Transverse colon (tissue), 4 donors: ENCODE data around the gene CHRNE. TPM values are rescaled to one million over a fixed set of nuclear protein-coding genes. Genes with fewer than 3 reads are reported as not detected.
"Not testable (repeated sequence)": the region's sequence is repeated elsewhere in the genome, so short reads cannot be mapped to it uniquely, and the experiment has no call there.

Source experiments
- DNase-seq: peaks from one replicate; pipeline ENCODE4 v3.0.0-alpha.2; 2019
- H3K27ac ChIP-seq, 4 donors: fragments of 200-600 bp; sonication (generic); 2 replicates each; pipeline ENCODE4 v1.5.1; 2016 to 2018; ENCODE audit warnings: inconsistent platforms in 4 of 4
- H3K27me3 ChIP-seq: fragments of 200-600 bp; sonication (generic); 2 replicates; pipeline ENCODE4 v1.5.1; 2017; ENCODE audit warnings: inconsistent platforms
- H3K36me3 ChIP-seq, 4 donors: fragments of 200-600 bp; sonication (generic); 2 replicates each; pipeline ENCODE4 v1.5.1; 2017 to 2019; ENCODE audit warnings: inconsistent platforms in 4 of 4
- H3K4me1 ChIP-seq, 4 donors: fragments of 200-600 bp; sonication (generic); 2 replicates each; pipeline ENCODE4 v1.5.1; 2017 to 2020; ENCODE audit warnings: inconsistent platforms in 4 of 4
- H3K4me3 ChIP-seq, 4 donors: fragments of 200-600 bp; sonication (generic); 1 replicate in 1 of 4; 2 replicates in 3 of 4; pipeline versions ENCODE4 v1.5.1 to v1.6.1; 2017 to 2019; ENCODE audit warnings: inconsistent platforms in 4 of 4
- H3K9me3 ChIP-seq, 2 donors: fragments of 200-600 bp; sonication (generic); 2 replicates each; pipeline ENCODE4 v1.5.1; 2017 to 2019; ENCODE audit warnings: inconsistent platforms in 2 of 2
- EP300 ChIP-seq: sonication (generic); formaldehyde crosslinking; IDR thresholded peaks from one replicate; pipeline ENCODE4 v1.6.1; 2017; ENCODE audit warnings: antibody characterized with exemption, low read depth
- POLR2A ChIP-seq: fragments of 450-650 bp; IDR thresholded peaks from one replicate; pipeline ENCODE4 v1.6.1; 2016; ENCODE audit warnings: antibody characterized with exemption, mild to moderate bottlenecking, moderate library complexity
- POLR2AphosphoS5 ChIP-seq, 3 donors: sonication (generic); formaldehyde crosslinking; IDR thresholded peaks; one replicate each; pipeline ENCODE4 v1.6.1; 2016; ENCODE audit warnings: antibody characterized with exemption in 3 of 3
- WGBS, 2 donors: methylation state at CpG; one replicate each; pipeline ENCODE4 v1.1.5; 2018; ENCODE audit warnings: low coverage in 1 of 2; 5-methylcytosine and 5-hydroxymethylcytosine counted together
- in situ Hi-C, 4 donors: fragments of 200-750 bp; cut with MboI; loops; one replicate each; pipeline versions ENCODE4 v1.15.0 to v1.15.1; 2017; ENCODE audit warnings: low sequenced_read_pairs in 3 of 4, low pct_ligation_motif_present in 1 of 4, low pct_unique_long_range_greater_than_20kb in 1 of 4
- intact Hi-C: fragments of 100-400 bp; cut with DNase I; formaldehyde crosslinking; loops from one replicate; pipeline ENCODE4 v1.15.1; 2023; ENCODE audit warnings: low total_unique reads
- total RNA-seq, 4 donors: library from RNA; depleted of rRNA; stranded (reverse); fragments of >200 nt; gene quantifications; one replicate each; pipeline ENCODE4 v1.1.0, GENCODE V29; 2016
- TF ChIP-seq, protein P1 (sequence below), 5 experiments: fragments of 200-600 bp in 3 of 5; fragments of 450-650 bp in 2 of 5; sonication (generic) in 3 of 5; IDR thresholded peaks; 1 replicate in 2 of 5; 2 replicates in 3 of 5; pipeline ENCODE4 v1.5.1; 2016 to 2017; ENCODE audit warnings: antibody characterized with exemption in 5 of 5, inconsistent platforms in 3 of 5, mild to moderate bottlenecking in 2 of 5, moderate library complexity in 1 of 5

The CHRNE gene
- total RNA-seq, 4 donors from 2014 or later: 0.32 TPM; not detected in 3

GRCh38 chr17:4921320-4921719, 18.4 kb upstream of the CHRNE start:
- in situ Hi-C loops: loop anchor here in 2 of 4 donors (25.0 kb wide), 1 partner anchor 141 kb away; no protein-coding TSS in a partner anchor
- no peaks in the 10 kb centered on the region for H3K9me3 ChIP-seq
- DNase-seq: no peak

DNA sequence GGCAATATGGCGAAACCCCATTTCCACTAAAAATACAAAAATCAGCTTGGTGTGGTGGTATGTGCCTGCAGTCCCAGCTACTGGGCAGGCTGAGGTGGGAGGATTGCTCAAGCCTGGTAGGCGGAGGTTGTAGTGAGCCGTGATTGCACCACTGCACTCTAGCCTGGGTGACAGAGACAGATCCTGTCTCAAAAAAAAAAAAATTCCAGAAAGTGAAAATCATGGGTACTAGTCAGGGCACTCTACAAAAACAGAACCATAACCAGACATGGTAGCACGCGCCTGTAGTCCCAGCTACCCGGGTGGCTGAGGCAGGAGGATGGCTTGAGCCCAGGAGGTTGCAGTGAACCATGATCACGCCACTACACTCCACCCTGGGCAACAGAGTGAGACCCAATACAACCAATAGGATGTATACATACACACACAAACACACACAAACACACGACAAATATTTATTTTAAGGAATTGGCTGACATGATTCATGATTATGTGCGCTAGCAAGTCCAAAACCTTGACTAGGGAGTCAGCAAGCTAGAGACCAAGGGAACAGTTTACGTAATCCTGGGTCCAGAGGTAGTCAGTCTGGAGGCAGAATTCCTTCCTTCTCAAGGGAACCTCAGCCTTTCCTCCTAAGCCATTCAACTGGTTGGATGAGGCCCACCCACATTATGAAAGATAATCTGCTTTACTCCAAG, 17.6 kb upstream of the CHRNE start:
- WGBS, 2 donors: 82 to 87% methylated on average over 3 to 10 of the region's 10 CpGs
- no peak for DNase-seq
- Histone ChIP-seq H3K4me3 (no peak overlapping the region), H3K27ac (no peak overlapping the region), H3K36me3 (no peaks in the 10 kb centered on the region), H3K9me3 (no peaks in the 10 kb centered on the region), H3K4me1 (no peaks in the 10 kb centered on the region), H3K27me3 (no peaks in the 10 kb centered on the region)
- TF ChIP-seq, protein P1, sequence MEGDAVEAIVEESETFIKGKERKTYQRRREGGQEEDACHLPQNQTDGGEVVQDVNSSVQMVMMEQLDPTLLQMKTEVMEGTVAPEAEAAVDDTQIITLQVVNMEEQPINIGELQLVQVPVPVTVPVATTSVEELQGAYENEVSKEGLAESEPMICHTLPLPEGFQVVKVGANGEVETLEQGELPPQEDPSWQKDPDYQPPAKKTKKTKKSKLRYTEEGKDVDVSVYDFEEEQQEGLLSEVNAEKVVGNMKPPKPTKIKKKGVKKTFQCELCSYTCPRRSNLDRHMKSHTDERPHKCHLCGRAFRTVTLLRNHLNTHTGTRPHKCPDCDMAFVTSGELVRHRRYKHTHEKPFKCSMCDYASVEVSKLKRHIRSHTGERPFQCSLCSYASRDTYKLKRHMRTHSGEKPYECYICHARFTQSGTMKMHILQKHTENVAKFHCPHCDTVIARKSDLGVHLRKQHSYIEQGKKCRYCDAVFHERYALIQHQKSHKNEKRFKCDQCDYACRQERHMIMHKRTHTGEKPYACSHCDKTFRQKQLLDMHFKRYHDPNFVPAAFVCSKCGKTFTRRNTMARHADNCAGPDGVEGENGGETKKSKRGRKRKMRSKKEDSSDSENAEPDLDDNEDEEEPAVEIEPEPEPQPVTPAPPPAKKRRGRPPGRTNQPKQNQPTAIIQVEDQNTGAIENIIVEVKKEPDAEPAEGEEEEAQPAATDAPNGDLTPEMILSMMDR (IDR thresholded peaks at IDR 0.05): no peak
- TF ChIP-seq EP300 (no peak), POLR2AphosphoS5 (IDR thresholded peaks at IDR 0.05) (no peak), POLR2A (no peak)
- intact Hi-C loops: no loop called here
- in situ Hi-C loops: loop anchor here in 2 of 4 donors (25.0 kb wide), 1 partner anchor 142 kb away; no protein-coding TSS in a partner anchor

More at GRCh38 chr17:4921320-4921719, 18.4 kb upstream of the CHRNE start:
- intact Hi-C loops: no loop called here
- no peaks in the 10 kb centered on the region for H3K4me1 ChIP-seq
- no peaks in the 10 kb centered on the region for H3K36me3 ChIP-seq
- WGBS, 2 donors: 96% methylated on average over 4 of the region's 4 CpGs; no CpG with 5 or more reads in 1 of the 2 donors
- TF ChIP-seq, protein P1 (IDR thresholded peaks at IDR 0.05): no peak
- TF ChIP-seq POLR2A: no peak
- no peak for TF ChIP-seq EP300
- TF ChIP-seq POLR2AphosphoS5 (IDR thresholded peaks at IDR 0.05): no peak
- no peak overlapping the region for H3K4me3 ChIP-seq
- H3K27me3 ChIP-seq: no peaks in the 10 kb centered on the region
- H3K27ac ChIP-seq: no peak overlapping the region

DNA sequence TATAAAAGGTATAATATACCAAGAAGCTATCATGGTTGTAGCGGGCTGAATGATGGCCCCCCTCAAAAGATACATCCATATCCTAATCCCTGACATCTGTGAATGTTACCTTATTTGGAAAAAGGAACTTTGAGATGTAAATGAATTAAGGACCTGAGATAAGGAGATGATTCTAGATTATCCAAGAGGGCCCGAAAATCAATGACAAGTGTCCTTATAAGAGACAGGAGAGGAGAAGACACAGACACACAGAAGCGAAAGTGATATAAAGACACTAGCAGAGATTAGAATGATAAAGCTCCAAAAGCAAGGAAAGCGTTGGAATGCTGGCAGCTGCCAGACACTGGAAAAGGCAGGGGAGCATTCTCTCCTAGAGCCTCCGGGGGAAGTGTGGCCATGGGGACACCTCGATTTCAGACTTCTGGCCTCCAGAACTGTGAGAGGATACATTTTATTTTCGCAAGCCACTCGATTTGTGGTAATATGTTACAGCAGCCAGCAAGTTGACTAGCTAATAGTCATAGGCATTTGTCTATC, 16.7 kb upstream of the CHRNE start:
- in situ Hi-C loops: loop anchor here in 3 of 4 donors (10.0 to 25.0 kb wide), 3 partner anchors 55 to 145 kb away; no protein-coding TSS in a partner anchor
- intact Hi-C loops: no loop called here

DNA sequence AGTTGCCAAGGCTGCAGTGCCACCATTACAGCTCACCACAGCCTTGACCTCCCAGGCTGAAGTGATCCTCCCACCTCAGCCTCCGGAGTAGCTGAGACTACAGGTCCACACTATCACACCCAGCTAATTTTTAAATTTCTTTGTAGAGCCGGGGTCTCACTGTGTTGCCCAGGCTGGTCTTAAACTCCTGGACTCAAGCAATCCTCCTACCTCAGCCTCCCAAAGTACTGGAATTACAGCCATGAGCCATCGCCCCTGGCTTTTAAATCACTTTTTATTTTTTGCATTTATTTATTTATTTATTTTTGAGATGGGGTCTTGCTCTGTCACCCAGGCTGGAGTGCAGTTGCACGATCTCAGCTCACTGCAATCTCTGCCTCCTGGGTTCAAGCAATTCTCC, 11.7 kb upstream of the CHRNE start:
- 76 to 80% methylated on average over 3 to 4 of the region's 4 CpGs for WGBS, 2 donors
- not testable (repeated sequence) for H3K27ac ChIP-seq

More for the DNA sequence above, 16.7 kb upstream of the CHRNE start:
- no peaks in the 10 kb centered on the region for H3K9me3 ChIP-seq
- TF ChIP-seq EP300 (no peak), POLR2AphosphoS5 (IDR thresholded peaks at IDR 0.05) (no peak), POLR2A (no peak)
- TF ChIP-seq, protein P1 (IDR thresholded peaks at IDR 0.05): no peak
- H3K36me3 ChIP-seq: no peaks in the 10 kb centered on the region
- WGBS, 2 donors: 77 to 85% methylated on average over 8 of the region's 8 CpGs
- no peak for DNase-seq
- no peaks in the 10 kb centered on the region for H3K27me3 ChIP-seq
- no peak overlapping the region for H3K4me3 ChIP-seq
- H3K4me1 ChIP-seq: no peaks in the 10 kb centered on the region
- no peak overlapping the region for H3K27ac ChIP-seq

More for the DNA sequence above, 11.7 kb upstream of the CHRNE start:
- DNase-seq, H3K36me3 ChIP-seq, H3K4me3 ChIP-seq, intact Hi-C loops, H3K9me3 ChIP-seq, H3K27me3 ChIP-seq, H3K4me1 ChIP-seq: not testable (repeated sequence)
- in situ Hi-C loops: loop anchor here in 3 of 4 donors (5.0 to 25.0 kb wide), 4 partner anchors 60 to 150 kb away; partner anchors contain the start of gene CAMTA2 (in 1 of the 3)
